HG03565 (cell line): ENCODE data around the gene SRP68.

Experiments
- ATAC-seq: cut with Tn5 transposase; IDR thresholded peaks from one replicate; pipeline ENCODE4 v1.9.1; 2021; ENCODE audit warnings: mild to moderate bottlenecking, moderate library complexity; ENCODE audit not compliant: unreplicated experiment

SRP68 gene

GRCh38 chr17:76072148-76072858, at the start of gene SRP68:
TSS of gene SRP68 (minus strand) at chr17:76072517. CDS start at chr17:76072491, 26 bp downstream.
- peak; percentile 63 for ATAC-seq

DNA sequence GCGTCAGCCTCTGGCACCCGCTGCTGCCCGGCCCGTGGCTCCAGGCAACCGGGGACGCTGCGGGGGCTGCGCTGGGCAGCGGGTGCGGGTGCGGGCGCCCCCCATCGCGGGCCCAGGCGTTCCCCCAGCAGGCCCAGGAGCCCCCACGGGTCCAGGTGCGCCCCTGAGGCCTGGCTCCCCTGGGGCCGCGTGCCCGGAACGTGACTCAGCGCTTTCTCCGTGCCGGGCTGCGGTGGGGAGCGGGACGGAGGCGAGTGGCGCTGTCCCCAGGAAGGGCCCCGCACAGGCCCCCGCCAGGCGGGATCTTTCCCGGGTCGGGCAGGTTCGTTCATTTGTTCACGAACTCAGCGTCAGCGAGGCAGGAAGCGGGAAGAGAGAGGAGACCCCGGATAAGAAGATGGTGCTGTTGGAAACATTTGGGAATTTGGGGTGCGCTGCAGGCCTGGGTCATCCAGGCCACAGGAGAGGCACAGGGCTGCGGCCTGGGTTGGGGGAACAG, 49.7 kb upstream of the SRP68 start:
- ATAC-seq, result no peak

DNA sequence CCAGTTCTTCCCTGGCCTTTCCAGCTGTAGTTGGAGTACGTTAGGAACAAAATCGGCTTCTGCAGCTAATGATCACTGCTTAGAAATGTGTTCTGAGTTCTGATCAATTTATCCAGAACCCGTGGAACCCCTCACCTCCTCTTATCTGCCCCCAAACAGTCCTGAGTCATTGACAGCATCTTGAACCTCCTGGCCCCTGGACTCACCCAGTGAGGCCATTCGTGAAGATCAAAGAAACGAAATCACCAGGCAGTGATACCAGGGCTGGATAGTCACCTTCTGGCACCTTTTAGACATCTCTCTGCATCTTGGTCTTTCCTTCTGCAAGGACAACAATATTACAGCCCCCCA, 48.3 kb upstream of the SRP68 start:
- no peak for ATAC-seq

- no peak for ATAC-seq
Observed at GRCh38 chr17:76119409-76120371, 47.4 kb upstream of the SRP68 start.

GRCh38 chr17:76115138-76115754, 42.9 kb upstream of the SRP68 start:
- no peak for ATAC-seq

GRCh38 chr17:76111956-76112355, 39.6 kb upstream of the SRP68 start:
- ATAC-seq, result no peak

DNA sequence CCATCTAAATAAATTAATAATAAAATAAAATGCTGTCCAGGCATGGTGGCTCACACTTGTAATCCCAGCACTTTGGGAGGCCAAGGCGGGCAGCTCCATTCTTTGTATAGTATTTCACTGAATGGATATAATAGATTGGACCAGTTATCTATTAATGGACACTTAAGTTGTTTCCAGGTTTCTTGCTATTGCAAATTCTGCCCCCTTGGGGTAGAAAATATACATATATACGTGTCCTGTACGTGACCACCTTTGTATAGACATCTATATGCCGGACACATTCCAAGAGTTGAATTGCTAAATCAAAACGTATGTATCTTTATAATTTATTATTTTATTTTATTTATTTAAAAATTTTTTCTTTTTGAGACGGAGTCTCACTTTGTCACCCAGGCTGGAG, 35.2 kb upstream of the SRP68 start:
- no peak for ATAC-seq

- no peak for ATAC-seq
Observed at GRCh38 chr17:76106703-76107102, 34.4 kb upstream of the SRP68 start.

DNA sequence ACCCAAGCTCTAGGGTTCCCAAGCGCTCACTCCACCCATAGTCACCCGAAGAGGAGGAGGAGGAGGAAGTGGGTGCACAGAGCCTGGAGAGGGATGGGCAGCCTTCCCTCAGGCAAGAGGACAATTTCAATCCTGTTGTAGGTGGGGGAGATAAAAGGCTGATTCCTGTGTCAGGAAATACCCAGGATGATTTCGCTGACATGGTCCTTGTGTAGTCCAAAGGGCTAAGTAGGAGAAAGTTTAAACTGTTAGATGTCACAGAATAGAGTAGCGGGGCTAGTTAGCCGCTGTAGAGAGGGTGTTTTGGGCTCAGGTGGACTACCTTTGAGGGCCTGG, 32.5 kb upstream of the SRP68 start:
- no peak for ATAC-seq

DNA sequence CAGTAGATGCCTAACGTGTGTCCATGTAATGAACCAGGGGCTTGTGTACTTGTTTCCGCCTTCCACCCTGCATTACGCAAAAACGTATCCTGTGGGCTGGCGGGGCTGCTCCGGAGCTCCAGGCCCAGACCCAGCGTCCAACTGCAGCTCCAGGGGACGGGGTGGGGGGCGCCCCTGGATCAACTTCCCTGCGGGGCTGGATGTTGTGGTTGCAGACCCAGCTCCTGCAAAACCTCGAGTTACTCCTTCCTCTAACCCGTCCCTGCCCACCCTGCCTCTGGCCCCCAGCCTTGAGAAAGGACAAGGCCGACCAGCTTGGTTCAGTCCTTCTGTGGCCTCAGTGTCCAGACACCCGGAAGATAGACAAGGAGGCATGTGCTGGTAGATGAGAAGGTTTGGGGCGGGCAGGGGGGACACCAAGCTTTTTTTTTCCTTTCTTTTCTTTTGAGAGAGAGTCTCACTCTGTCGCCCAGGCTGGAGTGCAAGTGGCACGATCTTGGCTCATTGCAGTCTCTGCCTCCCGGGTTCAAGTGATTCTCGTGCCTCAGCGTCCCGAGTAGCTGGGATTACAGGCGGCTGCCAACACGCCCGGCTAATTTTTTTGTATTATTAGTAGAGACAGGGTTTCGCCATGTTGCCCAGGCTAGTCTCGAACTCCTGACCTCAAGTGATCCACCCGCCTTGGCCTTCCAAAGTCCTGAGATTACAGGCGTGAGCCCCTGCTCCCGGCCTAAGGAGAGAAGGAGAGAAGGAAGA, 32.0 kb upstream of the SRP68 start:
- no peak for ATAC-seq

DNA sequence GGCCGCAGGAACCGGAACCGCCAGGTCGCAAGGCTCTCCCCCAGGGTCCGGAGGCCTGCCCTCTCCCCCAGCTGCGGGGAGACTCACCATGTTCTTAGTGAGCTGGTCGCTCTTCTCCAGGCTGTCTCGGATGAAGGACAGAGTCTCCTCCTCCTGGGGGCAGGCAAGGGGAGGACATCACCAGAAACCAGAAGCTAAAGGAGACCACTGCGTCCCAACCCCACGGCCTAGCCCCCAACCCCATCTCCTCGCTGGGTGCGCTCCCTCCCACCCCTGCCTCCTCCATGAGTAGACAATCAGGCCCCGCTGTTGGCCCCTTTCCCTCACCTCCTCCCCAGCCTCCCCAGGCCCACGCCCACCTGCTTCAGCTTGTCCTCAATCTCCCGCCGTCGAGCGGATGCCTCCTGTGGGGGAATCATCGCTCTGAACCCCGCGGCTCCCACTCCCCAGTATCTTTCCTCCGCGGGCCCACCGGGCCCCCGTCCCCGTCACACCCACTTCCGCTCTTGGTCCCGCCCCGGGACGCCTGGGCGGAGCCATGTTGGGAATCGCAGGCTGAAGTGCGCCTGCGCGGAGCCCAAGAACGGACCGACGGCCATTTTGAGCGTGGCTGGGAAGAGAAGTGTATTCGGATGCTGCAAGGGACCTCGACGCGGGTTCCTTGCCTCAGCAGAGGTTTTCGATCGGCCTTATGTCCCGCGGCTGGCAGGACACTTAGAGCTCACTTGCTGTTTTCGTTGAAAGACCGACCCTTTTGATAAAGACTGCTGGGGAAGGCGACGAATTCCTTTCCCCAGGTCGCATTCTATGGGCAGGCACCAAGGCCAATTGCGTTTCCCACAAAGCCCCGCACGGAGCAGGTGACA, 31.2 kb upstream of the SRP68 start, which contains the start of gene EXOC7:
Gene EXOC7 (minus strand): TSS at position 514 of the 866 bp plus-strand sequence. CDS start 95 bp downstream, at position 419.
- peak; percentile 75 for ATAC-seq

DNA sequence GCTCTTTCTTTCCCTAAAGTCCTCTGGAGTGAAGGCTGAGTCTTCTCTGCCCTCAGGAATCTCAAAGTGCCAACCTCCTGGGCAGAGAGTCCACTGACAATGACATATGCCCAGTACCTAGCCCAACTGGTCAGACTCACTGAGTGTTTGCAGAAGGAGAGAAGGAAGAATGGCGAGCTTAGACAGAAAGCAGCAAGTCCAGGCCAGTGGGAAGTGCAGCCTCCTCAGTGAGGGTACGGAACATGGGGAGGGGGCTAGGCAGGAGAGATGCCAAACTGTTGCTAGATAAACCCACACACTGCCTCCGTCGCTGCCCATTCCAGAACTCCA, 30.6 kb upstream of the SRP68 start:
- ATAC-seq, result no peak

- ATAC-seq, result no peak
Observed at GRCh38 chr17:76097716-76098295, 25.5 kb upstream of the SRP68 start.

- no peak for ATAC-seq
Observed at GRCh38 chr17:76095943-76096342, 23.6 kb upstream of the SRP68 start.

GRCh38 chr17:76094046-76094445, 21.7 kb upstream of the SRP68 start:
- ATAC-seq, result no peak

DNA sequence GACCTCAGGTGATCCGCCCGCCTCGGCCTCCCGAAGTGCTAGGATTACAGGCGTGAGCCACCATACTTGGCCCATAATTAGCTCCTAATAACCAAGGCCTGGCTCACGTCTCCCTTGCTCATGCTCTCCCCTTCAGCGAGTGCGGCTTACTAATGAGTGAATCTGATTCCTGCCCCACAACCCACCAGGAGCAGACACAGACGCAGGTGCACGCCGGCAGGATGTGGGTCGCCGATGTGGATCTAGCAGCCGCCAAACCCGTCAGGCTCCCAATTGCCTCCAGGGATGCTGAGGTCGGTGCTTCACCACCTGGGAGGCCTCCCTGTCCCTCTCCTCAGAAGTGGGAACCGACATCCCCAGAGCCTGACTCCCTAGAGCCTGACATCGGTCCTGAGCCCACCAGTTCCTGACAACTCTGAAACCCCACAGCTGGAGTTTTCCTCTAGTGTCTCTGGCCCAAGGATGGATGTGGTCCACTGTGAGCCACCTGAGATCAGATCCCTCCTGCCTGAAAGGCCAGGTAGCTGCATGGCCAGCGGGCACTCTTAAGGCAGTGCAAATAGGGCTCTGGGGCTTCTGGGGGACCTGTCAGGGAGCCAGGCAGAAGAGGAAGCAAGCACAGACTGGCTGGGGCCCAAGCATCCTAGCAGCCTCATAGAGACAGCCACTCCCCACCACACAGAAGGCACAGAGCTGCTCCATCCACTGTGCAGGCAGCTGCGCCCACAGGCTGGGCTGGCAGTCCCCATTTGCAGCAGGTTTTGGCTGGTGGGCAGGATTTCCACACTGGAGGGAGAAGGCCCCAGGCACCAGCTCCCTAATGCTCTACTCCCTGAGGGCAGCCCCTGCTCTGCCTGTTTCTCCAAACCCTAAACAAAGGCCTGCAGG, 20.5 kb upstream of the SRP68 start:
- no peak for ATAC-seq

DNA sequence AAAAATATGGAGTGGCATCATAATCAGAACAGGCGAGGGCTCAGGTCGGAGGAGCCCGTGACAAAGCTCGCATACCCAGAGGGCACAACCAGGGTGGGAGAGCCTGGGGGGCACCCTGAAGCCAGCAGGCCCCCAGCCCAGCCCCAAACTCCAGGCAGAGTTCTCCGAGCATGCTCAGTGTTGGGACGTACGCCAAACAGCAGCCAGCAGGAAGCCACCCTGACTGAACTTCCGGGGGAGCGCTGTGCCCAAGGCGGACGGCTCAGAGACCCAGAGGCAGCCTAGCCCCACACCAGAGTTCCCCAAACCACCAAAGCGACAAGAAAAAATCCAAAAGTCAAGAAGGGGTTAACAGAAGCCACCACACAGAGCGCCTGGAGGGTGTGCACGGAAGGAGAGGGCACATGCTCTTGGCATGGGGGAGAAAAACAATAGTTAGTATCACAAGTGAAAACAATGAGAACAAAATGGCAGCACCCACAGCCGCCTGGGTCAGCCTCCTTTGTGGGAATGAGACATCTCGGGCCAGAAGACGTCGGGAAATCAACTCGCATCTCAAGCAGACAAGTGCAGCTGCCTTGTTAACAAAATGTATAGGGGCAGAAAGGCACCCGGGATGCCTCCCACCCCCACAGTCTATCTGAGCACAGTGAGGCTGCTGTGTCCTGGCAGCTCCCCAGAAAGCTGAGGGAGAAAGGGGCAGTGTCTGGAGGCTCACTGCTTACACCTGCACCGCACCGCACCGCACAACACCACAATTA, 19.4 kb upstream of the SRP68 start:
- ATAC-seq, result no peak
